Prostate gland (tissue), 2 donors: ENCODE results near the gene HPX.

Experiments
- POLR2AphosphoS5 ChIP-seq: sonication (generic); formaldehyde crosslinking; IDR thresholded peaks from one replicate; pipeline ENCODE4 v1.6.1; 2017; ENCODE audit warnings: antibody characterized with exemption
- TF ChIP-seq, protein P1 (sequence below), 4 experiments: fragments of 200-600 bp in 2 of 4; fragments of 450-650 bp in 2 of 4; sonication (generic) in 2 of 4; IDR thresholded peaks; 1 replicate in 3 of 4; 2 replicates in 1 of 4; pipeline ENCODE4 v1.5.1; 2016 to 2019; ENCODE audit warnings: antibody characterized with exemption in 4 of 4, mild to moderate bottlenecking in 2 of 4, moderate library complexity in 2 of 4

DNA sequence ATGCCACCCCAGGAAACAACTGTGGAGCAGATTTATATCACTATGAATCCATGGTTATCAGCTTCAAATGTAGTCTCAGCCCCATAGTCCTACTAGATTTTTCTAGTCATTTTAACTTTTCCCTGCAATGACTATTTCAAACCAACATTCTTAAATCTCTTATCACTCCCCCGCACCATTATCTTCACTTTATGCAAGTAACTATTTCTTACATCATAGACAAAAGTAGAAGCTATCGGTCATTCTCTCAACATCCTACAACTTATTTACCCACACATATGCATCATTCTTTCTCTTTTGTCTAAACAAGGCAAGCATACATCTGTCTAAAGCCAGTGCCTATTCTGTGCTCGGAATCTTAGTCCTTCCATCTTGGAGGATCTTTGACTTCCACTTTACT lies 44.9 kb upstream of the HPX start:
- TF ChIP-seq POLR2AphosphoS5, result no peak
- TF ChIP-seq, protein P1, sequence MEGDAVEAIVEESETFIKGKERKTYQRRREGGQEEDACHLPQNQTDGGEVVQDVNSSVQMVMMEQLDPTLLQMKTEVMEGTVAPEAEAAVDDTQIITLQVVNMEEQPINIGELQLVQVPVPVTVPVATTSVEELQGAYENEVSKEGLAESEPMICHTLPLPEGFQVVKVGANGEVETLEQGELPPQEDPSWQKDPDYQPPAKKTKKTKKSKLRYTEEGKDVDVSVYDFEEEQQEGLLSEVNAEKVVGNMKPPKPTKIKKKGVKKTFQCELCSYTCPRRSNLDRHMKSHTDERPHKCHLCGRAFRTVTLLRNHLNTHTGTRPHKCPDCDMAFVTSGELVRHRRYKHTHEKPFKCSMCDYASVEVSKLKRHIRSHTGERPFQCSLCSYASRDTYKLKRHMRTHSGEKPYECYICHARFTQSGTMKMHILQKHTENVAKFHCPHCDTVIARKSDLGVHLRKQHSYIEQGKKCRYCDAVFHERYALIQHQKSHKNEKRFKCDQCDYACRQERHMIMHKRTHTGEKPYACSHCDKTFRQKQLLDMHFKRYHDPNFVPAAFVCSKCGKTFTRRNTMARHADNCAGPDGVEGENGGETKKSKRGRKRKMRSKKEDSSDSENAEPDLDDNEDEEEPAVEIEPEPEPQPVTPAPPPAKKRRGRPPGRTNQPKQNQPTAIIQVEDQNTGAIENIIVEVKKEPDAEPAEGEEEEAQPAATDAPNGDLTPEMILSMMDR (IDR thresholded peaks at IDR 0.05), result no peak
